Astrocyte (in vitro differentiated cells and primary cell): ENCODE measurements around the gene LINGO4.

Experiments used
- EZH2 ChIP-seq: IDR thresholded peaks from 2 replicates; pipeline ENCODE4 v1.6.1; 2012; ENCODE audit warnings: mild to moderate bottlenecking, low read length, inconsistent platforms; ENCODE audit not compliant: insufficient read depth
- TF ChIP-seq, protein P1 (sequence below): IDR thresholded peaks from 2 replicates; pipeline ENCODE4 v1.5.1; 2011; ENCODE audit warnings: low read depth, mild to moderate bottlenecking, inconsistent platforms, low read length, moderate library complexity; ENCODE audit not compliant: insufficient read depth

DNA sequence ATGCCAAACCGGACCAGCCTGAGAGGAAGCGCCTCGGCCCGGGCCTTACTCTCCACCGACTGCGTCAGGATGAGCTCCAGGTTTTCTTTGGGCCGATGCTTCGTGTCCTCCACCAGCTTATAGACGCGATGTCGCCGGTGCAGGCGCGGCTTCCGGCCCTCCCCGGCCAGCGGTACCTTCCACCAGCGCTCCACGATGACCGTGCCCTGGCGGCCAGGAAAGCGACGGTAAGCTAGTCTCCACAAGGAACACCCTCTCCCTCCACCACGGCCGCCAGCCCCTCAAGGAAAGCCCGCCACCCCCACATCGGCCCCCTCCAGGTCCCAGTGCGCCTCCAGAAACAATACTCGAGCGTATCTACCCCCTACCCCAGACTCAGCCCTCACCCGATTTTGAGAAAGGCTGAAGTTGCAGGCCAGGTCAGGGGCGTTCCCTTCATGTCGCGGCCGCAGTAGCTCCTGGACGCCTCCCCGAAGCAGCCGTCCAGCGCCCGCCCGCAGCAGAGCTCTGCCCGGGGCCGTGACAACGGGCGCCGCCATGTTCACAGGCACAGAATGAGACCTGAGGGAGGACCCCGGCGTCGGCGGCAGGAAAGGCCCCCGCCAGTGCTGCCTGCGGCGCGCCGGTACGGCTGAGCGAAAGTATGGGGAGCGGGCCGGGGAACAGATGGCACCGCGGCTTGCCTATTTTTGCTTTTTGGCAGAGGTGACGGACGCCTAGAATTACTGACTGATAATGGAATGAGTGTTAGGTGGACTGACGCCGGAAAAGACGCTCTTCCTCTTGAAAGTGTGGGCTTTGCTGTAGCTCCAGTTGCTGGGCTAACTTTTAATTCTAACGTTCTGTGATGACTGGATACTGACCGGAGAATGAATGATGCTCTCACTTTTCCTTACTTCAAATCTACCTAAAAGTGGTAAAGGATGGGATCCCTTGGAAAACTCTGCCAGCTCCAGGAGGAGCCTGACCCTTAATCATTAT, 42.0 kb downstream of the LINGO4 start, which contains the start of gene MRPL9:
- TF ChIP-seq, protein P1, sequence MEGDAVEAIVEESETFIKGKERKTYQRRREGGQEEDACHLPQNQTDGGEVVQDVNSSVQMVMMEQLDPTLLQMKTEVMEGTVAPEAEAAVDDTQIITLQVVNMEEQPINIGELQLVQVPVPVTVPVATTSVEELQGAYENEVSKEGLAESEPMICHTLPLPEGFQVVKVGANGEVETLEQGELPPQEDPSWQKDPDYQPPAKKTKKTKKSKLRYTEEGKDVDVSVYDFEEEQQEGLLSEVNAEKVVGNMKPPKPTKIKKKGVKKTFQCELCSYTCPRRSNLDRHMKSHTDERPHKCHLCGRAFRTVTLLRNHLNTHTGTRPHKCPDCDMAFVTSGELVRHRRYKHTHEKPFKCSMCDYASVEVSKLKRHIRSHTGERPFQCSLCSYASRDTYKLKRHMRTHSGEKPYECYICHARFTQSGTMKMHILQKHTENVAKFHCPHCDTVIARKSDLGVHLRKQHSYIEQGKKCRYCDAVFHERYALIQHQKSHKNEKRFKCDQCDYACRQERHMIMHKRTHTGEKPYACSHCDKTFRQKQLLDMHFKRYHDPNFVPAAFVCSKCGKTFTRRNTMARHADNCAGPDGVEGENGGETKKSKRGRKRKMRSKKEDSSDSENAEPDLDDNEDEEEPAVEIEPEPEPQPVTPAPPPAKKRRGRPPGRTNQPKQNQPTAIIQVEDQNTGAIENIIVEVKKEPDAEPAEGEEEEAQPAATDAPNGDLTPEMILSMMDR, result no peak
- TF ChIP-seq EZH2, result no peak
